ENCODE measurements around the gene DGKG.

Gene DGKG

DNA sequence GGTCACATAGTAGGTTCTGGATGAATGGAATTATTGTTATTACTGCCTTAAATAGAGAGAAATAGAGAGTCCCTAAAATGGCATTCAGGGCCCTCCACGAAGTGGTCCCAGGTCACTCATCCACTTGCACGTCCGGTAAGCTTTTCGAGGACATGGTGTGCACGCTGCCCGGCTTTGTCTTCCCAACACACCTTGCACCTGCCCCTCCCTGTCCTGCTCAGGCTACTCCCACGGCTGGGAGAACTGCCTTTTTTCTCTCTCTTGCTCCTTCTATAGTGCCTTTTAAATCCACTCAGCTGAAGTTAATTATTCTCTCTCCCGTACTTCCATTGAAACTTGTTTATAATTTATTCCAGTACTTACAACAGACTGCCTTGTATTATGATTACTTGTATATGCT is 5.6 kb upstream of the DGKG start:
- DNase-seq (ENCODE audit: low read depth) = no peak

DNA sequence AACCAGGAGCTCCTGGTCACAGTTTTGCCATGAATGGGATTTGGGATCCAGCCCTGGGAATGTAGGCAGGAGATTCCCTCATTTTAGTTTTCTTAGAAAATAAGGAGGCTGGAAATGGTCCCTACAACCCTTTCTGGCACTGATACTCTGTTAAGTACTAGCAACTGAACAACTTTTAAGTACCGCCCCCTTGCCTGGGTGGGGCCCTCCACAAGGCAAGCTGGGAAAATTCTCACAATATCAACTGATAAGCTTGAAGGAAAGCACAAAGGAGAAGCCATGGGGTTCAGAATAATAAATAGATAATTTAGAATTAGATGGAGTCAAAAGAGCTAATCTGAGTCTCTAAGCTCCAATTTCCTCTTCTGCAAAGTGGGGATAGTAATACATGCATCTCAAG is 4.2 kb upstream of the DGKG start:
- no peak for DNase-seq (ENCODE audit: low read depth)

DNA sequence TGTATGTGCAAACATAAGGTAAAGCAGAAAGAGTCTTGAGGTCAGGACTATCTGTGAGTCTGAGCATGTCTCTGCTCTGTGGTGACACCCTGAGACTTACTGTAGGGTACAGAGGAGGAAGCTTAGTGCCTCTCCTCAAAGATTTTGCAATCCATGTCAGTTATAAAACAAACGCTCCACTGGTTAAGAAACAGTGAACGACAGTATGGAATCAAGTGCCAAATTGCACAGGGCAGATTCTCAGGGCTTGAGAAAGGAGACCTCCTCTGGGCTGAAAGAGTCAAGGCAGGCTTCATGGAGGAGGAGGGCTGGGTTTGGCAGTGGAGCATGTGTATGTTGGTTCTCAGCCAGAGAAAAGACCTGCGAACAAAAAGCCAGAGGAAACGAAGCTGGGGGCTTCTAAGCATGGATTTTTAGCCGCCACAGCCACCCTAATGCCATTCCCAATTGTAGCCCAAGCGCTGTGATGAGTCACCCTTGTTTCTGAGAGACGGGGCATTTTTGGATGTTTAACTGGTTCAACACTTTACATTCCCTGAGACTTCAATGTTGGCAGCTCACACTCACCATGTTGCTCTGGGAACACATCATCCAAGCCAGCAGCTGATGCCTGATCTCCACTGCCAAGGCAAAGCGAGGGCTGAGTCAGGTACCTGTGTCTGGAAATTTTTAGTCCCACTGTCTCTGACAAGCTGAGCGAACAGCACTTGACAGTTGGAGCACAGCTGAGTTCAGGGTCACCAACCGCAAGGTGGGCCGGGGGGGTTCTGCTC is 3.4 kb upstream of the DGKG start:
- DNase-seq (ENCODE audit: low read depth) = no peak

DNA sequence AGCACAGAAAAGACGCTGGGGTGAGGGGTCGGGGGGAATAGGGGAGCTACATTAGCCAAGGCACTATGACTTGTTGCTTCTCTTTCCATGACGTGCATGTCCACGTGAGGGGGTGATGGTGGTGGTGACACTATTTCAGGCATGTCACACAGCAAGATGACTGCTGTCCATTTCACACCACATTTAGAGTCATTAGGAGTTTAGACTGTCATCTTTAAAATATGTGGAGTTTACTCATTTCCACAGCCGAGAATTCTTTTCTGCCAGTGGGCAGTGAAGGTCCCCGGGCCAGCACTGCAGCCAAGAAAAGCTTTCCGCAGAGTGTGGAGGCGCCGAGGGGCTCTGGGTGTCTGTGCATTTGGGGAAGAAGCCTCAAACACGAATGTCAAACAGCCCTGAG is 954 bp upstream of the DGKG start:
- DNase-seq (ENCODE audit: low read depth) = no peak

DNA sequence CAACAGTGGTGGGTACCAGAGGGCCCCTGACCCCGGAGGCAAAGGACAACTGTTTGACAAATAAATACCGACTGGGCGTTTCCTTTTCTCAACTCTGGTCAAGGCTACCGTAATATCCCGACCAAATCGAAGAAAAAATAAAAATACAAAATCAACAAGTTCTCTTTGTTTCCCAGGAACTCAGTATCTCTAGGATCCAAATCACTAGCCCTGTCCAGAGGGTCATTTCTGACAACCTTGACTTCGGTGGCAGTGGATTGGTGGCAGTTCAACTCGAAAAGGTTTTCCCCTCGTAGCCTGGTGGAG is 456 bp upstream of the DGKG start:
- DNase-seq (ENCODE audit: low read depth) = no peak

DNA sequence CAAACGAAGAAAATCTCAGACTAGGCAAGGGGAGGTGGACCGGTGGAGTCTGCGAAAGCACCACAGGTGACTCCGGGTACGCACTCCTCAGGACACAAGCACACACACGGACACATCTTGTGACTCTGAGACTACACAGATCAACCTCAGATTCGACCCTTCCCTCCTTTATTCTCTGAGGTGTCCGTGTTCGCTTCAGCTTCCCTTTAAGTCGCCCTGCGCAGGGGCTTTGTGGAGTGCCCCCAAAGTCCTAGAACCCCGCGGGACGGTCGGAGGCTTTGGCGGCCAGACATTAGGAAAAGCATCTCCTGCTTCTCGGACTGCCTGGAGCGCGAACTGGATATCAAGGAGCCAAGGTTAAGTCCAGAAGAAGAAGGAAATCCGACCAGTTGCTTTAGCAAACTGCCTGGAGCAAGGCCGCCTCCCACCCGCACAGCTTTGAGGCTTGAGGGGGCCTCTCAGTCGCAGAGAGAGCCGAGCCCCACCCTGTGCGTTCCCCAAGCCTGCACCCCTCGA is 730 bp downstream of the DGKG start:
- no peak for DNase-seq (ENCODE audit: low read depth)

DNA sequence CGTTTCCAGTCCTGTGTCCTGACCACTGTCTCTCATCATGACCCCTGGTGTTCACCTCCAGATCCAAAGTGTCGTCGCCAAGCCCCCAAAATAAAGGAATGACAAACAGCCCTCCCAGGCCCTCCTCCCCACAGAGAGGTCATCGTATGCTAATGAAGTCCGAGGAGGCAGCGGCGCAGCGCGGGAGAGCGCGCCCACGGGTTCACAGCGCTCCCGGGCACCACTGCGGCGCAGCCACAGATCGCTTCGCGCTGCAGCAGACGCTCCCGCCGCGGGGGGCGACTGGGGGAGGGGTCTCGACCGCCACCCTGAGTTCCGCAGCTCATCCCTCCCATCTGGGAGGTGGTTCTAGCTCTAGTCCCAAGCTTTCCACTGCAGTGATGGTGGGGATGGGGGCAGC is 1.3 kb downstream of the DGKG start:
- no peak for DNase-seq (ENCODE audit: low read depth)

DNA sequence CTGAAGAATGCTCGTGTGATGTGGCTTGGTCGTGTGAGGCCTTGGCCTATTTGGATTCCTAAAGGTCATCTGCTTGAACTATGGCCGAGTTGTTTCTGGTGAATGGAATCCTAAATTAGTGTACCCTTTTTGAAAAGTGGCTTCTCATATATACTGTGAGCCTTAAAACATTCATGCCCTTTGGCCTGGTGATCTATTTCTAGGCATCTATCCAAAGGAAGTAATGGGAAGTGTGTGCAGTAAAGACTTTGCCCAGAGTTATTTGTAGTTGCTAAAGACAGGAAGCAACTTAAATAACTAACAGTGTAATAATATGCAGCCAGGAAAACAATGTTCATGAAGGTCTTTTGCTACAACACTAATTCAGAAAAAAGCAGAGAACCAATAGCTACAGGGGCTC is 3.0 kb downstream of the DGKG start:
- DNase-seq (ENCODE audit: low read depth) = no peak

DNA sequence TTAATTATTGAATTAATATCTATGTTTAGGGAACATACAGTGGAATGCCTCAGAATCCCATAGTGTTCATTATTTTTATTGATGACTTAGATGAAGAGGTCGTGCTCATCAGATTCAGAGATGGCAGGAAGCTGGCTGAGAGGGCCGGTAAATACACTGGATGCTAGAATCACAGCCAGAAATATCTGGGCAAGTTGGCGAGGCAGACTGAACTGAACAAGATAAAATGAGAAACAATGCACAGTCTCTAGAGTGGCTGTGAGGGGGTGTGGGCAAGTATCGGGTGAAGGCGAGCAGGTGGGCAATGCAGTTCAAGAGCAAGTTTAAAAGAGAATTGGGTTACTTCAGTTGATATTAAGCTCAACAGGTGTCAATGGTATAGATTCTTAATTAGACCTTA is 5.9 kb downstream of the DGKG start:
- DNase-seq (ENCODE audit: low read depth) = no peak

DNA sequence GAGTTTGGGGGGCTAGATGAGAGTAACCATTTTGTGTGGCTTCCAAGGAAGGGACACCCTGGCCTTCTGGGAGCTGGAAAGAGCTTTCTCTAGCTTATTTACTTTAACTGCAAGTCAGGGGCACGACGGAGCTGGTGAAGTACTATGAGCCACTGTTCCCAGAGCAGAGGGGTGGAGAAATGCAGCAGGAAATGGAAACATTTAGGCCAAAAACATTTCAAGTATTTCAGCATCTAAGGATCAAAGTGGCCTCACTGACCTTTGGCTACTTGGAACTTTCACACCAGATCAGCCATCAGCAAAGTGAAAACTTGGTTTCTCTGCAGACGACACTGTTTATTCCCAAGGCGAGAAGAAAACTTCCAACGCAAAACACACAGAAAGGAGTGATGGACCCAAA is 7.9 kb downstream of the DGKG start:
- DNase-seq (ENCODE audit: low read depth) = no peak

DNA sequence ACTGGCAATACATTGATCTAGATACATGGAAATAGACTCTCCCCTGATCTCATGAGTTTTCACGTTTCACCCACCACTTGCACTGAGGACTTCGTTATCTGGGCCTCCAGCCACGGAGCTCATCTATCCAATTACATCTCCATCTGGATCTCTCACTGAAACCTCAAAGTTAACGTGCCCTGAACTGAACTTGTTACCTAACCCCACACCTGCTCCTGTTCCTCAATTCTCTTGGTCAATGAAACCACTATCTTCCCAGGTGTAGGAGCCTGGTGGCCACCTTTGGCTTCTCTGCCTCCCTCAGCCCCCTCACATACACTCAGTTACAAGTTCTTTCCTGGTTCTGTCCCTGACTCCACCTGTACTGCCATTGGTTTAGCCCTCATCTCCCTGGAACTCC is 9.7 kb downstream of the DGKG start:
- DNase-seq (ENCODE audit: low read depth) = no peak

DNA sequence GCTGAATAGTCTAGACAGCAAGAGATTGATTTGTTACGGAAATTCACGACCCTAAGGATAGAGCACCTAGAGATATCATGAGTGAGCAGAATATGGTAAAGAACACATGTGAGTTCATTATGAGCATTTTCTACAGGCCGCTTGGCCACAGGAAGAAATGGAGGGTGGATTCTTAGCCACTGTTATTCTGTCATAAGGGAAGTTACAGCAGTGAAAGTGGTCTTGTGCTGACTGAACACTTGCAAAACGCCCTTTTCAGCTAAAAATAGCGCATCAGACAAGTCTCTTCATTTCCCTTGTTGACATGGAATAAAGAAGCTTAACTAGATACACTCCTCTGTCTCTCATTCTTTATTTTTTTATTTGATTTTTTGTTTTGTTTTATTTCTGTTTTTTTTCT is 19.8 kb downstream of the DGKG start:
- no peak for DNase-seq (ENCODE audit: low read depth)

DNA sequence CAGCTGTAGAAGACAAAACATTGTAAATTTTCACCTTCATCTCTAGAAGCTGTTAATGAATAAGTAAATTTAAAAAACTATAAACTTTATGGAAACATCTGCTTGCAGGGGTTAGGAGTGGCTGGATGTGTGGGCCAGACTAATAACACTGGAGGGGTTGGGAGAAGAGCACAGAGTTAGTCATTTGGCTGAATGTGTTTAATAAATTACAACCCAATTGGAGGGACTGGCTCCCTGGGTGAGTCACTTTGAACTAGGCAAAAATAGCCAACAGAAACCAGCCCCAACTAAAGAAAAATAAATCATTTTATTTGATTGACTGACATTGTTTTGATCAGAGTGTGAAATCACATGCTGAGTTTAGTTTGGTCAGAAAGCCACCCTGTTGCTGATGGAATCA is 21.8 kb downstream of the DGKG start:
- no peak for DNase-seq (ENCODE audit: low read depth)

DNA sequence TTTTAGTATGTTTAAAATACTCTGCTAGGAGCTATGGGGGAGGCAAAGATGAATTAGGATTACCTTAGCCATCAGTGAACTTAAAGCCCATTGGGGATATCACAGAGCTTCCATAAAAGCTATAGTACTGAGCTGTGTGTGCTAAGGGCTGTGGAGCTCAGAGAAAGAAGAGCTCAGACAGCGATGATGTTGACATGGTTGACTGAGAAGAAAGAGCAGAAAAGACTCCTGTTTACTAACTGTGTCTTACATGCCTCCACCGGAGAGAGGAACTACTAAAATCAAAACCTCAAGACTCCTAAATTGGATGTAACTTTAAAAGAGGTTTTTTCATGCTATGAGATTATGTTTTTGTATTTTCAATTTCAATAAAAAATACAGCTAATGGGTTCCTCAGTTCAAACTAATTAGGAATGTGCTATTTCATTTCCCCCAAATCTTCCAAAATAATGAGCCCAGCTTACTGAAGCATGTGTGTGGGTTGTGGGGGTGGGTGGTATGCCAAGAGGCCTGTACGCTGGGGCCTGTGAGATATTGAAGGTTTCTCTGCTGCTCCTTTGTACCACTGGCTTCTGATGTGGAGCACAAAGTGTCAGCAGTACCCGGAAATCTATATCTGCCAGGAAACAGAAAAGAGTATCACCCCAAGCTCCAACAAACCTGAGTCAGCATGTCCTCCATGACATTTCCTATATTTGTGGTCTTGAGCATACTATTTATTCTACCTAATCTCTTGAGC is 22.7 kb downstream of the DGKG start:
- DNase-seq (ENCODE audit: low read depth) = no peak

DNA sequence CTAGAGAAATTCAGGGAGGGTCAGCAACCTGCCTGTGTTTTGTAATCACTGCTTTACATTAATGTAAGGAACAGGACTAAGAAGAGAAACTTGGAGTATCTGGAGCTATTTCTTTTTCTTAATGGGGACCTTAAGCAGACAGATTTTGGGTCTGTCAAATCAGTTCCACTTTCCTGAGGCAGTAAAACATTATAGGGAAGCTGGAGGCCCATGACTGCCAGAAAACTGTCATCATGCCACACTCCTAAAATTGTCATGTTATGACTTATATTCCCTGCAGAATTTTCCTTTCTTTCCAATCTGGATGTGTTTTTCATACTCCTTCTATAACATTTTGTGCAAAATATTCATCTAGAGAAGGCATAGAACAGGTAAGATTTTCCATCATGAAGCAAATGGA is 28.8 kb downstream of the DGKG start:
- DNase-seq (ENCODE audit: low read depth) = no peak

DNA sequence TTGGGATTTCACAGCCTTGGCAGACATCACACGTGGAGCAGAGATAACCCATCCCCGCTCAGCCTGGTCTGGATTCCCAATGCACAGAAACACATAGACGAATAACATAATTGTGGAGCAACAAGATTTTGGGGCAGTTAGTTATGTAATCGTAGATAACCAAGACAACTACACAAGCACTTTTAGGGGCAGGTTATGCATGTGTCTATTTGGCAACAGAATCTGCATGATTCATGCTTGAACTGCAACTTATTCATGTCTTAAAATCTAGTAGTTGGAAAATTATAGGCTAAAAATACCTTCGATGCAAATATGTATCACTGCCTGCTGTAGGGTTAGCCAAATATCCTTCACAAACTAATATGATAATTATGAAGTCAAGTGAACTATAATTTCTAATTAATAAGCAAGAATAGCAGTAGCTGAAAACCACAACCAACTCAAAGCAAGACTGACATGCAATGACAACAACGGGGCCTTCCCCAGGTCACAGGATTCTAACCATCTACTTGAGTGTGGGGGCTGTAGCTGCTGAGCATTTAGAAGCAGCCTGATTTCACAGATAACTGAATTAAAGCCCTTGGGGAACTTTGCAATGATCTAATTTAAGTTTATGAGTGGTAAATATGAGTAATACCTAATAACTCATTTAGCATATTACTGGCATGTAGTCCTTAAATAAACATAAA is 31.1 kb downstream of the DGKG start:
- DNase-seq (ENCODE audit: low read depth) = no peak

DNA sequence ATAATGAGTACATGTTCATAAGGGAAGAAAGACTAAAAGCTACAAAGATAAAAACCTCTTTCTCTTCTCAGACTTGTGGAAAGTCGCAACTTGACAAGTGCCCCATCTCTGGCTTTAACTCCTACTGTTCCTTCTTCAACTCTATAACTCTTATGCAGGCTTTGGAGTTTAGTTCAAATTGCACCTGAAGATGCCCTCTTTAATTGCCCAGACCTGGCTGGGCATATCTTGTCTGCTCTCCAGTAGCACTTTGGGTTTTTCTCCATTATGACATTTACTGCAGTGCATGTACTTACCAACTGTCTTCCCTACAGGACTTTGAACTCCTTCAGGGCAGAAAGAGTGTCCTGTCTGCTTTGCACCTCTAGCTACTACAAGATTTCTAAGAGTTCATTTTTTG is 32.4 kb downstream of the DGKG start:
- no peak for DNase-seq (ENCODE audit: low read depth)

DNA sequence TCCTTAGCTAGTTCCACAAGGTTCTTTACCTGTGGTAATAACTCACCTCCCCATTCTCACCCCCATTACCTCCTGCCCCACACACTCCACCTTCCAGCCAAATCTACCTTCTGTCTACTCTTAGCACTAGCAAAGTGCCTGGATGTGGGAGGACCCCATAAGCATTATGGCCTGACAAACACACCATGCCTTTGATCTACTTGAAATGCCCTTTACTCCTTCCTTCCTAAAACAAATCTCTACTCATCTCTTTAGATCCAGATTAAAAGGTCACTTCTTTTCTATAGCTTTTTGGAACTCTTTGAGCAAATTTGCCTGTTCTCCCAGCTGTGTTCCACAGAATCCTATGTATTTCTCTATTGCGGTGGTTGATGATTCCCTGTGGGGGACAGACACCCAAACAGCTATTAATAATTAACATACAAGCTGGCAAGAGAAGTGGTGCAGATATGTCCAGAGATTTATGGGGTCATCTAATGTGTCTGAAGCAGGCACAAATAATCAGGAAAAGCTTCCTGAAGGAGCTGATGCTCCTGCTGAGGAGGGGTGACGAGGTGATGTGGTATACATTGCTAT is 34.0 kb downstream of the DGKG start:
- no peak for DNase-seq (ENCODE audit: low read depth)

DNA sequence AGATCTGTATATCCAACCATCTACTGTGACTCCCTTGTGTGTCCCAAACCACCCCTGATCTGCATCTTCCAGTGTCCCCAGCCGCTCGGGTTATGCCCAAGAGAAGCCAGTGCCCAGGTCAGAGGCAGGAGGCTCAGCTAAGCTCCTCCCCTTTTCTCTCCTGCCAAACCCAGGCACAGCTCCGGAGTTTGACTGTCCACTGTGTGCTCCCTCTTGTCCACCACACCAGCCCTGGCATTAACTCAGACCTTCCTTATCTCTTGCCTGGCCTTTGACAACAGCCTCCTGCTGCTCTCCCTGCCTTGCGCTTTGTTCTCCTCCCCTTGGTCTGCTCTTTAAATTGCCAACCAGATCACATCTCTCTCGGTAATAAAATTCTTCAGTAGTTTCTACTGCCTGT is 39.3 kb downstream of the DGKG start:
- no peak for DNase-seq (ENCODE audit: low read depth)

DNA sequence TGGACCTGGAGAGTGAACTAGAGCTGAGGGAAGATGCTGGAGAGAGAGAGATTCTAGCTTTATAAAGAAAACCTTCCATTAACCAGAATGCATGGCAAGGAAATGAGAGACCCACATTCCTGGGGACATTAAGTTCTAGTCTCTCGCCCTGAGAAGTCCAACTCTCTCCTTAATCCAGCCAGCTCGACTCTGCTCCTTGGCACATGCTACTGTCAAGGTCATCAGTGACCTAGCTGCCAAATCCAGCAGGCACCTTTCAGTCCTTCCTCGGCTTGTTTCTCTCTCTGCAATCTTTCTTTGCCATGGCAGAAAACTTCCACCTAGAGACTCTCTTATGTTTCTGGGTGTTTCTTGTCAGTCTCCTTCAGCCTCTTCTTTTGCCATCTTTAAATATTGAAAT is 40.3 kb downstream of the DGKG start:
- DNase-seq (ENCODE audit: low read depth) = no peak

DNA sequence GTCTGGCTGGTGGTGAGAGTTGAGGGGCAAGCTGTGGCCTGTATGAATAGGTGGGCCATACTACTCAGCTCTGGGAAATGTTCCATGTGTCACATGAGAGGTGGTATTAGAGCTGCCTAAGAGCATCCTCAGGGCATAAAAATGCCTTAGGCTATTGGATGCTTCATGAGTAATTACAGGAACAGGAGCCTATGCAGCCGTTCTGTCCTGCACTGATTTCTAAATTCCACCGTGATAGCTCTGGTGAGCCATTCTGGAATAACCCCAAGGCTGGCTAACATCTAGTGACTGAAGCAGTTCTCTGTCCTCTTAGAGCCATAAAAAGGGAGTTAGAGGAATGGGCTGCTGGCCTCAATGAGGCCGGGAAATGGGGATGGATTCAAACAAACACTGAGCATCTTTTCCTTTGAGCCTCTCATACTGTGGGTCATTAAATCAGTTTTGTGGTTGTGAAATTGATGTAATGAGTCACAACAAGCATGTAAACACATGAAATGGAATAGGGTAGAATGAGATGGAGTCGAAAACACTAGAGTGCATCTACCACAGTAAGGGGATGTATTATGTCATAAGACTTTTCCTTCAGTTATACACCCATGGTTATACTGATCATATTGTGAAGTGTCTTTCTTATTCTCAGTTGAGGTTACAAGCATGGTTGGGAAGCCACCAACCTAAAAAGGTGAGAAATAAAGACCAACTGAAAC is 41.0 kb downstream of the DGKG start:
- no peak for DNase-seq (ENCODE audit: low read depth)

DNA sequence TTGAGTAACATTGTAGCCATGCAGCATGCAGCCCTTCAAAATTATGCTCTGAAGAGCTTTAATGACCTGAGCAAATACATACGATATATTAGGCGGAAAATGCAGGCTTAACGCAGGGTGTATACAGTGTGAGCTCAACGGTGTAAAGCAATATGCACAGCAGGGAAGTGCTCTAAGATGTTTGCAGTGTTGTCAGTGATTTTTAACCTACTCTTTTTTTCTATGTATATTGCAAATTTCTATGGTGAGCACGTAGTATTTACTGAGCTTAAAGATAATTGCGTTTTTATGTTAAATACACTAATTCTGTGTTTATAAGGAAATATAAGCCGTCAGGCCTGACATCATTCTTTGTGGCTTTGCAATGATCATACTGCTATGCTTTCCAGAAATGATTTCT is 42.1 kb downstream of the DGKG start:
- no peak for DNase-seq (ENCODE audit: low read depth)

All from activated T-helper 1 cell treated with Interleukin-2 at 50 U/mL for 16 hours (primary cell).